OCI-LY7 (cell line): ENCODE data around the gene LYZL2. TPM values are rescaled to one million over a fixed set of nuclear protein-coding genes. Genes with fewer than 3 reads are reported as not detected.
"Not testable (repeated sequence)": the region's sequence is repeated elsewhere in the genome, so short reads cannot be mapped to it uniquely, and the experiment has no call there.

Experiments
- BruUV-seq: library from RNA; stranded (reverse); fragments of 400-500 nt; replicated peaks from 2 replicates; lab custom pipeline; 2021; lab: Mats Ljungman, UMichigan
- CTCF ChIA-PET: fragments of 300-600 bp; sonication (Branson Sonifier 250); formaldehyde crosslinking; loops from one replicate; lab custom pipeline; 2022; ENCODE audit warnings: antibody characterized with exemption; ENCODE audit not compliant: unreplicated experiment; lab: Charles Lee
- POLR2A ChIA-PET: fragments of 300-600 bp; sonication (Branson Sonifier 250); formaldehyde crosslinking; loops from one replicate; lab custom pipeline; 2022; ENCODE audit warnings: antibody characterized with exemption; lab: Charles Lee
- DNase-seq: peaks from one replicate; pipeline ENCODE4 v3.0.0-alpha.2; 2015; ENCODE audit warnings: low spot score
- H2AFZ ChIP-seq: fragments of 200-600 bp; sonication (generic), shearing (Covaris generic); 2 replicates; pipeline ENCODE4 v1.6.1; 2014; ENCODE audit warnings: mild to moderate bottlenecking, antibody characterized with exemption, low read length, moderate library complexity
- H3K27ac ChIP-seq: fragments of 200-600 bp; sonication (generic); 2 replicates; pipeline ENCODE4 v1.5.1; 2014; ENCODE audit warnings: mixed run types, low read depth, mild to moderate bottlenecking, moderate library complexity, low read length, inconsistent platforms; ENCODE audit not compliant: poor library complexity, severe bottlenecking
- H3K36me3 ChIP-seq: fragments of 200-600 bp; sonication (generic); 2 replicates; pipeline ENCODE4 v1.6.1; 2014; ENCODE audit warnings: mild to moderate bottlenecking, antibody characterized with exemption, low read length, moderate library complexity, mixed read lengths; ENCODE audit not compliant: insufficient read depth
- H3K4me1 ChIP-seq: fragments of 200-600 bp; sonication (generic); 2 replicates; pipeline ENCODE4 v1.5.1; 2014; ENCODE audit warnings: mild to moderate bottlenecking, low read length; ENCODE audit not compliant: insufficient read depth, poor library complexity, severe bottlenecking
- H3K4me2 ChIP-seq: fragments of 200-600 bp; sonication (generic); 2 replicates; pipeline ENCODE4 v1.6.1; 2014; ENCODE audit warnings: mild to moderate bottlenecking, low read length
- H3K4me3 ChIP-seq: fragments of 200-600 bp; sonication (generic); 2 replicates; pipeline ENCODE4 v1.5.1; 2014; ENCODE audit warnings: mild to moderate bottlenecking, low read depth, low read length; ENCODE audit not compliant: poor library complexity, severe bottlenecking
- H3K79me2 ChIP-seq: fragments of 200-600 bp; sonication (generic); 2 replicates; pipeline ENCODE4 v1.6.1; 2016; ENCODE audit warnings: low read depth, mild to moderate bottlenecking, low read length, moderate library complexity, mixed read lengths; ENCODE audit not compliant: insufficient read depth
- H3K9me2 ChIP-seq: fragments of 200-600 bp; sonication (generic); 2 replicates; pipeline ENCODE4 v1.6.1; 2016; ENCODE audit warnings: mild to moderate bottlenecking, low read length, mixed read lengths; ENCODE audit not compliant: insufficient read depth
- H3K9me3 ChIP-seq: fragments of 200-600 bp; sonication (generic); 2 replicates; pipeline ENCODE4 v1.6.1; 2014; ENCODE audit warnings: mild to moderate bottlenecking, mixed run types, low read length, mixed read lengths
- H4K20me1 ChIP-seq: fragments of 200-600 bp; sonication (generic); 2 replicates; pipeline ENCODE4 v1.6.1; 2014; ENCODE audit warnings: mild to moderate bottlenecking, antibody characterized with exemption, low read length, moderate library complexity, mixed read lengths; ENCODE audit not compliant: insufficient read depth
- CTCF ChIP-seq: fragments of 200-600 bp; sonication (generic); conservative IDR thresholded peaks from 2 replicates; pipeline ENCODE4 v1.5.1; 2014; ENCODE audit warnings: mild to moderate bottlenecking, antibody characterized with exemption, low read length, moderate library complexity, mixed read lengths
- EZH2phosphoT487 ChIP-seq: fragments of 200-600 bp; sonication (generic); IDR thresholded peaks from 2 replicates; pipeline ENCODE4 v1.6.1; 2018; ENCODE audit warnings: low read depth, borderline replicate concordance, mild to moderate bottlenecking, mixed run types, antibody characterized with exemption, low read length, moderate library complexity, mixed read lengths
- intact Hi-C: fragments of 100-400 bp; cut with micrococcal nuclease; formaldehyde crosslinking; loops from one replicate; pipeline ENCODE4 v1.10.0; 2022; ENCODE audit not compliant: unreplicated experiment
- total RNA-seq, 2 experiments: library from RNA; depleted of rRNA in 1 of 2; stranded (reverse); fragments of >200 nt in 1 of 2; shearing (Covaris generic) in 1 of 2; gene quantifications; 2 replicates each; pipeline ENCODE4 v1.2.3, GENCODE V29; 2014 to 2022

LYZL2 gene
- total RNA-seq, 2 experiments from 2014 or later, result not detected

- TF ChIP-seq EZH2phosphoT487 (no peak), CTCF (no peak)
- BruUV-seq, result no TSS peak
- no peaks in the 10 kb centered on the region for H3K4me1 ChIP-seq
- H3K9me3 ChIP-seq, result no peaks in the 10 kb centered on the region
- no peak overlapping the region for H3K4me2 ChIP-seq
- H3K9me2 ChIP-seq, result no peaks in the 10 kb centered on the region
- intact Hi-C loops, result no loop called here
- CTCF ChIA-PET, result no interaction called here
- H3K36me3 ChIP-seq, result no peaks in the 10 kb centered on the region
- H3K27ac ChIP-seq, result no peak overlapping the region
- no peak overlapping the region for H3K4me3 ChIP-seq
- H4K20me1 ChIP-seq, result no peaks in the 10 kb centered on the region
- no peak for DNase-seq
- H3K79me2 ChIP-seq, result no peaks in the 10 kb centered on the region
- POLR2A ChIA-PET, result interaction anchor here (0.7 kb wide), 1 partner anchor 9 kb away, joined by 3 read pairs; no protein-coding TSS in a partner anchor
- H2AFZ ChIP-seq, result no peak overlapping the region
Measured at GRCh38 chr10:30625080-30625479, 4.5 kb downstream of the LYZL2 start.

- no peaks in the 10 kb centered on the region for H3K79me2 ChIP-seq
- no peaks in the 10 kb centered on the region for H4K20me1 ChIP-seq
- DNase-seq, result no peak
- H3K27ac ChIP-seq, result no peak overlapping the region
- no peak overlapping the region for H3K4me2 ChIP-seq
- no peaks in the 10 kb centered on the region for H3K9me3 ChIP-seq
- no peak overlapping the region for H3K4me3 ChIP-seq
- no TSS peak for BruUV-seq
- no peaks in the 10 kb centered on the region for H3K4me1 ChIP-seq
- intact Hi-C loops, result no loop called here
- no peaks in the 10 kb centered on the region for H3K36me3 ChIP-seq
- no peak for TF ChIP-seq EZH2phosphoT487
- TF ChIP-seq CTCF, result no peak
- H3K9me2 ChIP-seq, result no peaks in the 10 kb centered on the region
- ChIA-PET POLR2A (no interaction called here), CTCF (no interaction called here)
- no peak overlapping the region for H2AFZ ChIP-seq
Measured at GRCh38 chr10:30619966-30620365, 9.6 kb downstream of the LYZL2 start.

- no TSS peak for BruUV-seq
- no peak overlapping the region for H2AFZ ChIP-seq
Measured at GRCh38 chr10:30617070-30617469, 12.5 kb downstream of the LYZL2 start.

GRCh38 chr10:30611041-30611440, 18.5 kb downstream of the LYZL2 start:
- H3K4me1 ChIP-seq, intact Hi-C loops, H3K9me3 ChIP-seq, BruUV-seq, H3K79me2 ChIP-seq, H3K27ac ChIP-seq, H3K4me2 ChIP-seq, DNase-seq, H3K9me2 ChIP-seq, H3K36me3 ChIP-seq, CTCF ChIA-PET, H4K20me1 ChIP-seq, H3K4me3 ChIP-seq, H2AFZ ChIP-seq: not testable (repeated sequence)
- POLR2A ChIA-PET, result interaction anchor here (0.6 kb wide), 1 partner anchor 447 kb away, joined by 3 read pairs; no protein-coding TSS in a partner anchor

More at GRCh38 chr10:30617070-30617469, 12.5 kb downstream of the LYZL2 start:
- H3K79me2 ChIP-seq, result no peaks in the 10 kb centered on the region
- no peak overlapping the region for H3K27ac ChIP-seq
- H3K36me3 ChIP-seq, result no peaks in the 10 kb centered on the region
- no peaks in the 10 kb centered on the region for H3K4me1 ChIP-seq
- H3K9me3 ChIP-seq, result no peaks in the 10 kb centered on the region
- H3K9me2 ChIP-seq, result no peaks in the 10 kb centered on the region
- intact Hi-C loops, result no loop called here
- no peak overlapping the region for H3K4me2 ChIP-seq
- ChIA-PET CTCF (no interaction called here), POLR2A (no interaction called here)
- H4K20me1 ChIP-seq, result no peaks in the 10 kb centered on the region
- DNase-seq, result no peak
- H3K4me3 ChIP-seq, result no peak overlapping the region
- no peak for TF ChIP-seq CTCF
- no peak for TF ChIP-seq EZH2phosphoT487
